Upper lobe of right lung (tissue), 1 donor: Measurements from ENCODE around the gene RHOC. TPM values are rescaled to one million over a fixed set of nuclear protein-coding genes. Genes with fewer than 3 reads are reported as not detected.

Experiments
- ATAC-seq: fragments of 200-7000 bp; cut with Tn5 transposase; one replicate; pipeline ENCODE4 v1.9.1; 2020; ENCODE audit warnings: mild to moderate bottlenecking, moderate library complexity
- DNase-seq: peaks from one replicate; pipeline ENCODE4 v3.0.0-alpha.2; 2020
- H3K27ac ChIP-seq: fragments of 200-600 bp; one replicate; pipeline ENCODE4 v1.8.0; 2022
- H3K27me3 ChIP-seq: fragments of 200-600 bp; one replicate; pipeline ENCODE4 v1.8.0; 2022; ENCODE audit warnings: mild to moderate bottlenecking
- H3K36me3 ChIP-seq: fragments of 200-600 bp; one replicate; pipeline ENCODE4 v1.8.0; 2022
- H3K4me1 ChIP-seq: fragments of 200-600 bp; one replicate; pipeline ENCODE4 v1.8.0; 2022
- H3K4me3 ChIP-seq: fragments of 200-600 bp; one replicate; pipeline ENCODE4 v1.8.0; 2022; ENCODE audit warnings: mild to moderate bottlenecking
- H3K9me3 ChIP-seq: fragments of 200-600 bp; one replicate; pipeline ENCODE4 v1.8.0; 2022
- CTCF ChIP-seq: fragments of 200-600 bp; IDR thresholded peaks from one replicate; pipeline ENCODE4 v1.8.0; 2022; ENCODE audit warnings: antibody characterized with exemption
- intact Hi-C: fragments of 100-400 bp; cut with DNase I; formaldehyde crosslinking; loops from one replicate; pipeline ENCODE4 v1.11.0; 2022
- long read RNA-seq: library from polyadenylated mRNA; unstranded; transcript quantifications from one replicate; pipeline ENCODE4 v2.0.0, GENCODE V29; 2021
- total RNA-seq: library from RNA; stranded (reverse); fragmentation: NEBNext Ultra II Directional; extraction: Animal tissue kit (Norgen Biotek cat#: 25700); gene quantifications from one replicate; pipeline ENCODE4 v1.2.1, GENCODE V29; 2021
- donor health status: DM: no; HTN: yes; CAD: no; lungs with severe emphysema.

RHOC gene
- total RNA-seq, result 150 TPM
- long read RNA-seq, transcript RHOC-208 (5 exons, 1,355 nt), result minor isoform, 47 of 168 reads
- long read RNA-seq, transcript RHOC-202 (6 exons, 1,418 nt), result major isoform, 89 of 168 reads
- long read RNA-seq, partial matches to known transcripts, result 21 of 168 reads
- long read RNA-seq, other reads (novel, unspliced or antisense), result 5 of 168 reads

DNA sequence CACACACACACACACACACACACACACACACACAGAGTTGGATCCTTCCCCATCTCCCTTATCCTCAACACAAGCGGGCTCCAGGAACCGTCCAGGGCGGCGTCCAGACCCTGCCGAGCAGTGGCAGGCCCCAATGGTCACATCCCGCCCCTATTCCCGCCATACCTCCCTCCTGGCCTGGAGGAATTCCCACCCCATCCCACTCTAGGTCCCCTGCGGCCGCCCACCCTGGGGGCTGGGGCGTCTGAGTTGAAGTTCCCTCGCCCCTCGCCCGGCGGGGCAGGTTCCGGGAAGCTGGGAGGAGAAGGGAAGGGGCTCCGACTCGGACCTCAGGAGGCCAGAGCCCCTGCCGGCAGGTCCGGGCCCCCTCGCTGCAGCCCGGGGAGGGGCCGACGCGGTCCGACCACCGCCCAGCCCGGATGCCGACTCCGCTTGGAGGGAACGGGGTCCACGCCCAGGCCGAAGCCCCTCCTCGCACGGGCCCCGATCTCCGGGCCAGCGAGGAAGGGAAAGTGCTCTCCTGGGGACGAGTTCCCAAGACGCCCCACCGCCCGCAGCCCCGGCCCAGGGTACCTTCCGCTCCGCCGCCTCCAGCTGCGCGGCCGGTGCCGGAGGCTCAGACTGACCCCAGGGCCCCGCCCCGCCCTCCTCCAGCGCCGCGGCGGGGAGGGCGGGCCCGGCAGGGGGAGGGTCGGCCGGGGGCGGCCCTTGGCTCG, at the start of gene RHOC:
Gene RHOC (minus strand): TSS at position 623 of the 716 bp plus-strand sequence. CDS start 3,328 bp downstream, outside the sequence.
- intact Hi-C loops, result loop anchor here (10.0 kb wide), 1 partner anchor 82 kb away; no protein-coding TSS in a partner anchor
- Histone ChIP-seq H3K9me3 (no peaks in the 10 kb centered on the region), H3K4me1 (peaks cover 47% of the 10 kb centered on the region), H3K27ac (peak within 1 kb of the TSS; percentile 92), H3K4me3 (peak within 1 kb of the TSS; percentile 97), H3K27me3 (no peaks in the 10 kb centered on the region), H3K36me3 (peaks cover 19% of the 10 kb centered on the region)
- TF ChIP-seq CTCF, result no peak
- DNase-seq, result peak; percentile 88
- ATAC-seq, result peak; percentile 87

- peaks cover 4% of the 10 kb centered on the region for H3K27me3 ChIP-seq
- ATAC-seq, result no peak
Measured at GRCh38 chr1:112754116-112754628, 47.2 kb upstream of the RHOC start.

GRCh38 chr1:112748396-112748795, 41.5 kb upstream of the RHOC start:
- no peak for TF ChIP-seq CTCF
- Histone ChIP-seq H3K36me3 (no peaks in the 10 kb centered on the region), H3K9me3 (no peaks in the 10 kb centered on the region), H3K27me3 (peaks cover 36% of the 10 kb centered on the region), H3K27ac (no peak overlapping the region), H3K4me3 (no peak overlapping the region), H3K4me1 (peaks cover 8% of the 10 kb centered on the region)
- intact Hi-C loops, result no loop called here
- DNase-seq (no peak), ATAC-seq (no peak)

More at GRCh38 chr1:112754116-112754628, 47.2 kb upstream of the RHOC start:
- no peak for TF ChIP-seq CTCF
- H3K27ac ChIP-seq, result no peak overlapping the region
- no peak for DNase-seq
- intact Hi-C loops, result no loop called here
- no peaks in the 10 kb centered on the region for H3K9me3 ChIP-seq
- H3K4me3 ChIP-seq, result no peak overlapping the region
- no peaks in the 10 kb centered on the region for H3K4me1 ChIP-seq
- no peaks in the 10 kb centered on the region for H3K36me3 ChIP-seq

DNA sequence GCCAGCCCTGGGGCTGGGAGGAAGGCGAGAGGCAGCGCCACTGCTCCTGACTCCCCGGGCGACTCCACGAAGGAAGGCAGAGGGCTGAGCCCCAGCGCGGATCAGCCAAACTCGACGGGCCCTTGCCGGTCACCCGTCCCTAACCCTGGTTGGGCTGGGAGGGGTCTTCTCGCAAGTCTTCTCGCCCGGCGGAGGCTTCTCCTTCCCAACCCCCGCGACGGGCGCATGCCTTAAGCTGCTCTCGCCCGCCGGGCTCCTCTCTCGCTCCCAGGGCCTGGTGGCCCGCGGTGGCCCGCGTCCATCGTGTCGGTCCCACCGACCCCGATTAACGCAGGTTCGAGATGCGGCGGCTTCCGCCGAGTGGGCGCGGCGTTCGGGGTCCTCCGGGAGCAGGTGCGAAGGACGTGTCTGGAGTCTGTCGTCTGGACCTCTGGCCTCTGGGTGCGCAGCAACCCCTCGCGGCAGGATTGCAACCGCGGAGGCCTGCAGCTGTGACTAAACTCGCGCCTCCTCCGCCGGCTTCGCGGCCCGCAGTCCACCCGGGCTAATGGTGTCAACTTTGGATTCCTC, 37.2 kb upstream of the RHOC start:
- no peaks in the 10 kb centered on the region for H3K9me3 ChIP-seq
- H3K27ac ChIP-seq, result no peak overlapping the region
- no peak overlapping the region for H3K4me3 ChIP-seq
- intact Hi-C loops, result no loop called here
- H3K36me3 ChIP-seq, result no peaks in the 10 kb centered on the region
- peaks cover 8% of the 10 kb centered on the region for H3K4me1 ChIP-seq
- H3K27me3 ChIP-seq, result peaks cover 51% of the 10 kb centered on the region
- TF ChIP-seq CTCF, result peak; percentile 21
- DNase-seq (no peak), ATAC-seq (peak; percentile 67)

DNA sequence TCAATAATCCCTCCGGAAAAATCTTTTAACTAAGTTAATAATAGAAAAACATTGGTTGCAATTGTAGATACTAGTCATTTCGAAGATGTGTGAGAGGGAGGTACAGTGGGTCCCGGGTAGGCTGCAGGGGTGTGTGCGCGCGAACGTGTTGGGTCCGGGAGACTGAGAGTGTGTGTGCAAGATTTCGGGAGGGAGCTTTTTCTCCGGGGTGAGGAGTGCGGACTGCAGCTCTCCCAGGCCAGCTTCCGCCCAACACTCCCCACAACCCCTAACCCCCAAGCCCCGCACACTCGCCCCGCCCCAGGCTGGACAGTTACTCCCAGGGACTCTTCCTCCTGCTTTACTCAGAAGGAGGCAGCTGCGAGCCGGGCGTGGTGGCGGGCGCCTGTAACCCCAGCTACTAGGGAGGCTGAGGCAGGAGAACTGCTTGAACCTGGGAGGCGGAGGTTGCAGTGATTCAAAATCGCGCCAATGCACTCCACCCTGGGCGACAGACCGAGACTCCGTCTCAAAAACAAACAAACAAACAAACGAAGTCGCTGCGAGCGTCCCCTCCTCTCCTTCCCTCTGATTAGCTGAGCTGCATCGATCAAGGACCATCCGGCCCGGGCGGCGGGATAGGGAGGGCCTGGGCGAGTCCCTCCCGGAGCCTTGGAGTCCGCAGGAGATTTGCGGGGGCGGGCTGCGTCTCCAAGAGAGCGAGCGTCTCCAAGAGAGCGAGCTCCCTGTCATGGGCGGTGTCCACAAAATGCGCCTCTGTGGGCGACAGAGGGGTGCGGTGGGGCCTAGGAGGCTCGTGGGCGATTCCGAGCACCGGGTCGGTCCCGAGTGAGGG, 36.5 kb upstream of the RHOC start:
- peak; percentile 36 for ATAC-seq
- Histone ChIP-seq H3K27me3 (peaks cover 50% of the 10 kb centered on the region), H3K36me3 (no peaks in the 10 kb centered on the region), H3K4me1 (peaks cover 8% of the 10 kb centered on the region), H3K4me3 (no peak overlapping the region), H3K9me3 (no peaks in the 10 kb centered on the region), H3K27ac (no peak overlapping the region)
- no peak for TF ChIP-seq CTCF
- intact Hi-C loops, result no loop called here
- no peak for DNase-seq
